Keratinocyte (primary cell): ENCODE measurements around the gene CTSZ.

Experiments used
- CTCF ChIP-seq, 3 experiments: IDR thresholded peaks in 1 of 3; conservative IDR thresholded peaks in 1 of 3; optimal IDR thresholded peaks in 1 of 3; 2 replicates in 2 of 3; 3 replicates in 1 of 3; pipeline versions ENCODE3 to v1.5.1; 2011; ENCODE audit warnings: low read length in 3 of 3, mild to moderate bottlenecking in 3 of 3, moderate library complexity in 2 of 3, control low read depth in 1 of 3, inconsistent platforms in 1 of 3; ENCODE audit not compliant: insufficient read depth in 2 of 3; ENCODE audit errors: extremely low read depth in 1 of 3
- EZH2 ChIP-seq: IDR thresholded peaks from one replicate; pipeline ENCODE4 v1.6.1; 2012; ENCODE audit warnings: inconsistent platforms, mild to moderate bottlenecking, low read length, moderate library complexity

- no peak for TF ChIP-seq CTCF (optimal IDR thresholded peaks at IDR 0.05 in 1 of 3, IDR thresholded peaks at IDR 0.05 in 1 of 3, conservative IDR thresholded peaks at IDR 0.05 in 1 of 3; ENCODE audit: extremely low read depth in 1 of 3, insufficient read depth in 2 of 3, low read length in 3 of 3)
- TF ChIP-seq EZH2 = no peak
Observed at GRCh38 chr20:58984691-58985090, 22.4 kb downstream of the CTSZ start.
